Liver (tissue), 3 donors: ENCODE data around the gene FAM25G.

Experiments used
- CTCF ChIP-seq: fragments of 150-350 bp; IDR thresholded peaks from 2 replicates; pipeline ENCODE4 v1.5.1; 2017; ENCODE audit warnings: improper control_type of control experiment, low read depth, low read length; ENCODE audit not compliant: missing input control
- FOXA1 ChIP-seq: IDR thresholded peaks from 2 replicates; pipeline ENCODE4 v1.6.1; 2016; ENCODE audit warnings: antibody characterized with exemption
- MAX ChIP-seq: IDR thresholded peaks from 2 replicates; pipeline ENCODE4 v1.6.1; 2016; ENCODE audit warnings: antibody characterized with exemption
- SP1 ChIP-seq: IDR thresholded peaks from 2 replicates; pipeline ENCODE4 v1.6.1; 2018; ENCODE audit warnings: antibody characterized with exemption, mild to moderate bottlenecking
- donor health status: healthy.
- donor health status: healthy.

GRCh38 chr10:47449102-47449978, 42.2 kb downstream of the FAM25G start:
- no peak for TF ChIP-seq SP1
- TF ChIP-seq CTCF, result no peak
- TF ChIP-seq MAX, result no peak
- no peak for TF ChIP-seq FOXA1
